ENCODE results near the gene RAET1L.

- TF ChIP-seq, protein P1, sequence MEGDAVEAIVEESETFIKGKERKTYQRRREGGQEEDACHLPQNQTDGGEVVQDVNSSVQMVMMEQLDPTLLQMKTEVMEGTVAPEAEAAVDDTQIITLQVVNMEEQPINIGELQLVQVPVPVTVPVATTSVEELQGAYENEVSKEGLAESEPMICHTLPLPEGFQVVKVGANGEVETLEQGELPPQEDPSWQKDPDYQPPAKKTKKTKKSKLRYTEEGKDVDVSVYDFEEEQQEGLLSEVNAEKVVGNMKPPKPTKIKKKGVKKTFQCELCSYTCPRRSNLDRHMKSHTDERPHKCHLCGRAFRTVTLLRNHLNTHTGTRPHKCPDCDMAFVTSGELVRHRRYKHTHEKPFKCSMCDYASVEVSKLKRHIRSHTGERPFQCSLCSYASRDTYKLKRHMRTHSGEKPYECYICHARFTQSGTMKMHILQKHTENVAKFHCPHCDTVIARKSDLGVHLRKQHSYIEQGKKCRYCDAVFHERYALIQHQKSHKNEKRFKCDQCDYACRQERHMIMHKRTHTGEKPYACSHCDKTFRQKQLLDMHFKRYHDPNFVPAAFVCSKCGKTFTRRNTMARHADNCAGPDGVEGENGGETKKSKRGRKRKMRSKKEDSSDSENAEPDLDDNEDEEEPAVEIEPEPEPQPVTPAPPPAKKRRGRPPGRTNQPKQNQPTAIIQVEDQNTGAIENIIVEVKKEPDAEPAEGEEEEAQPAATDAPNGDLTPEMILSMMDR (IDR thresholded peaks at IDR 0.05), result peak; percentile 19 to 58 (median 53)
- peak; percentile 29 to 77 for TF ChIP-seq POLR2A (IDR thresholded peaks at IDR 0.05)
Observed at GRCh38 chr6:150068720-150069648, 43.7 kb upstream of the RAET1L start, which contains the start of gene ULBP3.

Data from Peyer's patch (tissue), 4 donors.